HG02885 (cell line): ENCODE measurements around the gene DNLZ.

ENCODE experiments used
- ATAC-seq: cut with Tn5 transposase; IDR thresholded peaks from one replicate; pipeline ENCODE4 v1.9.1; 2021; ENCODE audit warnings: mild to moderate bottlenecking; ENCODE audit not compliant: unreplicated experiment, poor library complexity

DNLZ gene

DNA sequence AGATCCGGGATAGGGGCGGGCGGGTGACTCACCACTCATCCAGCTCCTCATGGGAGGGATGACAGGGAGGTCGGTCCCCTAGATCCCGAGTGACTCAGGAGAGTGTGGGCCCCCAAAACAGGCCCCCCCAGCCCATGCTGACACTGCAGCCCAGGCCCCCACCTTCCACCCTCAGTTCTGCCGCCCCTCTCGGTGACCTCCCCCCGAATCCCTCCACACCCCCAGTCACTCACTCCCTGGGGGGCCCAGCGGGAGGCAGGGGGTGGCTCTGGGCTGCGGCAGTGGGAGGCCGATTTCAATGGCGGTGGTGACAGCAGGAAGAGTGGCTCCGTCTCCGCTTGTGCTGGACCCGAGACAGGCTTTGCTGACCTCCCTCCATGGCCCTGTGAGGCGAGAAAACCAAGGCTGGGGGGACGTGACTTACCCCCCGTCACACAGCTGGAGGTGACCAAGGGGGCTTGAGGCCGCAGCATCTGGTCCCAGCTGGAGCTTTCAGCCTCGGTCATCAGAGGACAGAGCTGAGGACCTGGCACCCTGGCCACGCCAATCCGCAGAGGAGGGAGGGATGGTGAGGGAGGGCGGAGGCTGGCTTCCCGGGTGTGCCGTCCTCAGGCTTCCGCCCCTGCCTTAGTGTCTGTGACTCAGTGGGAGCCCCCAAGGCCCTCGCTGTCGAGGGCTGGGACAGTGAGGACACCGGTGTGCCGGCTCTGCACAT, 27.2 kb downstream of the DNLZ start:
- ATAC-seq: no peak

DNA sequence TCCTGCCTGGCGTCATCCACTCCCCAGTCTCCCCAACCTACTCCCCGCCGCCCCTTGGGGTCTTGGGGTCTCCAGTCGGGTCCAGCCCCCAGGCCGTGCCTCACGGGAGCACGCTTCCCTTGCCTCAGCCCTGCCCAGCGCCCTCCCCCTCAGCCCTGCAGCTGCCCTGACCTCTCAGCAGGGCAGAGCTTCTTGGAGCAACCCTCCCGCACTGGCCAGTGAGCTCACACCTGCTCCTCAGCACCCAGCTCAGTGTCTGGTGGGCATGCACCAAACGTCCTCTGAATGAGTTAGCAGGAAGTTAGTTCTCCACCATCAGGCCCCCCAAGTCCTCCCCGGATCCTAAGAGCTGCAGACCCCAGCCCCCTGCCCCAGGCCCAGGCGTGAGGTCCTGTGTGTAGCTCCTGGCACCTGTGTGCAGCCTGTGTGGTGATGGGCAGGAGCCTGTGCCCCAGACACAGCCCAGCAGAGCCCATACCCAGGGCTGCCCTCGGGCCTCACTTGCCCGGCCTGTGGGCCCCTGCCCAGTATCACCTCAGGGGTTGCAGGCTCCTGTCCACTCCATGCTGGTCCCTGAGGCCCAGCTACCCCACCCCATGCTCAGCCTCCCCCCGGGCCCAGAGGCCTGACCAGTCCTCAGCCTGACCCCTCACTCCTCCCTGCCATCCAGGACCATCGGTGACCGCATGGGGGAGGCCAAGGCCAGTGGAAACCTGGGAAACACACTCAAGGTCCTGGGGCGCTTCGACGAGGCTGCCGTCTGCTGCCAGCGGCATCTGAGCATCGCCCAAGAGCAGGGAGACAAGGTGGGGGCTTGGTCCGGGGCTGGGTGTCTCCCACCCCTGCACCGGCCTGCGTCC, 28.0 kb downstream of the DNLZ start:
- no peak for ATAC-seq

DNA sequence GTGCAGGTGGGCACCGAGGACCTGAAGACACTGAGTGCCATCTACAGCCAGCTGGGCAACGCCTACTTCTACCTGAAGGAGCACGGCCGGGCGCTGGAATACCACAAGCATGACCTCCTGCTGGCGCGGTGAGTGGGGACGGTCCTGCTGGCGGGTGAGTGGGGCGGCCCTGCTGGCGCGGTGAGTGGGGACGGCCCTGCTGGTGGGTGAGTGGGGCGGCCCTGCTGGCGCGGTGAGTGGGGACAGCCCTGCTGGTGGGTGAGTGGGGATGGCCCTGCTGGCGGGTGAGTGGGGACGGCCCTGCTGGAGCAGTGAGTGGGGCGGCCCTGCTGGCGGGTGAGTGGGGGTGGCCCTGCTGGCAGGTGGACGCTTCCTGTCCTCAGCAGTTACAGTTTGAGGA, 29.0 kb downstream of the DNLZ start:
- ATAC-seq: no peak

DNA sequence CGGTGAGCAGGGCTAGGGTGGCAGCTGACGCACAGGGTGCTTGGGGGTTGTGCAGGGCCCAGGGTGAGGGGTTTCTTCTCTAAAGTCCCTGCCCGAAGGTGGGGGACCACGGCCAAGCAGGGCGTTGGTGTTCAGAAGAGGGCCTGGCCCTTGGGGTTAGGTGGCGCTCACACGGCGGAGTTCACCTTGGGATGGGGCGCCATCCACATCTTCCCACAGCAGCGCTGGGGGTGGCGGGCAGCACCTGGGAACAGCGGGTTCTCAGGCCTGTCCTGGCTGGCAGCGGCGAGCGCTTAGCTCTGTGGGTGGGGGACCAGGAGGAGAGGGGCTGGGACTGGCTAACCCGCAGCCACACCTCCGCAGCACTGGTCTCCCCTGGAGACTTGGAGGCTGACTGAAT, 30.1 kb downstream of the DNLZ start:
- ATAC-seq: no peak

DNA sequence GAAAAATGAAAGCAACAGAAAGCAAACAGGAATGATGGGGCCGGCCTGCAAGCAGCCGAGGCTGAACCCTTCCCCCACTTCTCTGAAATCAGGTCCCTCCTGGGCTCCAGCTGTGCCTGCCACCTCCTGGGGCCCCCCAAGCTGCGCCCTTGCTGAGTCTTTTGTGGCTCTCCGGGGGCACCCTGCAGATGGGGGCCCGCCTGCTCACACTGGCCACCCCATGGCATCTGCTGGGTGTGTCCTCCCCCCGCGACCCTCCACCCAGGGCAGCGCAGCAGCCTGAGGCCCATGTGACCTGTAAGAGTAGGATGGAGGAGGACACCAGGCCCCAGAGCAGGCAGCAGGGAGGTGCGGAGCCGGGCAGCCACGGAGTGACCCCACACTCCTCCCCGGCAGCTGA, 30.5 kb downstream of the DNLZ start:
- no peak for ATAC-seq

DNA sequence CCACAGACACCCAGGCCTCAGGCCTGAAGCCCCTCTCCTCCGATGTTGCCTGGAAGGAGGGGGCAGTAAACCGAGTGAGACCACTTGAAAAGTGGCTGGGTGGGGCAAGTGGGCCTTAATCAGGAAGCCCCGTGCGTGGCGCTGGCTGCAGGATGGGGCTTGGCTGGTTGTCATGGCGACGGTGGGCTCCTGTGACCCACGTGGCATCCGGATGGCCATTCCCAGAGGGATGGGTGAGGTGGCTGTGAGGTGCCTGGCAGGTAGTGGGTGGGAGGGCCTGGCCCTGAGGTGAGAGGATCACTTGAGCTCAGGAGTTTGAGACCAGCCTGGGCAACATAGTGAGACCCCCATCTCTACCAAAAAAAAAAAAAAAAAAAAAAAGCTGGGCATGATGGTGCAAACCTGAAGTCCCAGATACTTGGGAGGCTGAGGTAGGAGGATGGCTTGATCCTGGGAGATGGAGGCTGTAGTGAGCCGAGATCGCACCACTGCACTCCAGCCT, 31.0 kb downstream of the DNLZ start:
- ATAC-seq: no peak

- no peak for ATAC-seq
Measured at GRCh38 chr9:136331556-136332481, 31.7 kb downstream of the DNLZ start.

GRCh38 chr9:136331030-136331429, 32.5 kb downstream of the DNLZ start:
- ATAC-seq: no peak

DNA sequence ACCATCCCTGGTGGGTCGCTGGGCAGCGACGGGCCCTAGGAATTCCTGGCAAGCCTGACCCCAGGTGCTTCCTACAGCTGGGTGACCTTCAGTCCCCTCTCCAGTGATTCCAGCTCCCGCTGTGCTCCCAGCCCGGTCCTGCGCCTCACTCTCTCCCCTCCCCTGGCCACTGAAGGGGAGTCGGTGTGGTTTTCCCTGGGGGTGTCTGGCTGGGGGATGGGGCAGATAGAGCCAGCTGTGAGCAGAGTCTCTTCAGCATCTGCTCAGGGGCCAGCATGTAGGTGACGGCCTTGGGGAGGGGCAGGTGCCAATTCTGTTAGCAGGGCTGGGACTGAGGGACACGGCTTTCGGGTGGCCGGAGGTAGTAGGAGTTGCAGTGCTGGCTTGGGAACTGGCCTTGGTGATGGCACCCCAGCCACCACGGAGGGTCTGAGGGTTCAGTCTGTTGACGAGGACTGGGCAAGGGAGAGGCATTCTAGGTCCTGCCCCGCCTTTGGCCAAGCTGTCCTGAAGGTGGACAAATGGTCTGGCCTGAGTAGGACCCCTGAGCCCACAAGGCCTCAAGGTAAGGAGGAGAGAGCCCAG, 33.0 kb downstream of the DNLZ start:
- ATAC-seq: no peak

GRCh38 chr9:136329636-136330405, 33.7 kb downstream of the DNLZ start:
- ATAC-seq: no peak

DNA sequence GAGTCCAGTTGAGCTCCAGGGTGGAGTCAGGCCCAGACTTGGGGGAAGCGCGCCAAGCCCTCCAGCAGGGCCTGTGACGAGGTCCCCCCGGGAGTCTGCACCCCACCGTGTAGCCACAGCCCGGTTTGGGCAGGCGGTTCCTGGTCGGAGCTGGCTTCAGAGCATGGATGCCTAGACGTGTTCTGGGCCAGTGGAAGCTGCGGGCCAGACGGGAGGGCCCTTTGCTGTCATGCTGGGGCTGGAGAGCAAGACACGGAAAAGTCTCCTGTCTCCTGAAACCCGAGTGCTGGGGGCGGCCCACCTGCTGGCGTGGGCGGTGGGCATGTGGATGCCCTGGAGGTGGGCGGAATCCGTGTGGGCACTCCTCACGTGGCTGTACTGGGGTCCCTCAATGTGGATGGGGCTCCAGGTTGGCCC, 34.3 kb downstream of the DNLZ start:
- no peak for ATAC-seq

DNA sequence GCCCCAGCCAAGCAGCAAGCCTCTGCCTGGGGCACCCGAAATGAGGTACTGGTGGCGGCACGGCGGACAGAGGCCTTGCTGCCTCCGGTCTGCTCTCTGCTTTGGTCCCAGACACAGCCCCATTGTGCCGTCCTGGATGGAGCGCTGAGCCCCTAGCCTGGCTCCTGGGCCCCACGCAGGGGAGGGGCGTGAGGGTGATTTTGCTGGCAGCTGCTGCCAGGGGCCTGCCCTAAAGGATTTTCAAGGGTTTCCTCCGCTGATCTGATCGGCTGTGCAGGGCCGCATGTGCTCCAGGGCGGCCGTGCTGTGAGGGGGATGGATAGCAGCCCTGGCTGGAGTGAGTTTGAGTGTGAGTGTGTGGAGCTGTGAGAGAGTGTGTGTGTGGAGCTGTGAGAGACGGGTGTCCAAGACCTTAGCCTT, 34.9 kb downstream of the DNLZ start:
- ATAC-seq: no peak

- ATAC-seq: no peak
Measured at GRCh38 chr9:136328011-136328621, 35.4 kb downstream of the DNLZ start.

GRCh38 chr9:136327304-136327974, 36.1 kb downstream of the DNLZ start, which contains the start of gene GPSM1:
Gene GPSM1 (plus strand): TSS chr9:136327539. CDS start chr9:136327696, 157 bp downstream.
- no peak for ATAC-seq

- ATAC-seq: no peak
Measured at GRCh38 chr9:136326761-136327303, 36.7 kb downstream of the DNLZ start.

DNA sequence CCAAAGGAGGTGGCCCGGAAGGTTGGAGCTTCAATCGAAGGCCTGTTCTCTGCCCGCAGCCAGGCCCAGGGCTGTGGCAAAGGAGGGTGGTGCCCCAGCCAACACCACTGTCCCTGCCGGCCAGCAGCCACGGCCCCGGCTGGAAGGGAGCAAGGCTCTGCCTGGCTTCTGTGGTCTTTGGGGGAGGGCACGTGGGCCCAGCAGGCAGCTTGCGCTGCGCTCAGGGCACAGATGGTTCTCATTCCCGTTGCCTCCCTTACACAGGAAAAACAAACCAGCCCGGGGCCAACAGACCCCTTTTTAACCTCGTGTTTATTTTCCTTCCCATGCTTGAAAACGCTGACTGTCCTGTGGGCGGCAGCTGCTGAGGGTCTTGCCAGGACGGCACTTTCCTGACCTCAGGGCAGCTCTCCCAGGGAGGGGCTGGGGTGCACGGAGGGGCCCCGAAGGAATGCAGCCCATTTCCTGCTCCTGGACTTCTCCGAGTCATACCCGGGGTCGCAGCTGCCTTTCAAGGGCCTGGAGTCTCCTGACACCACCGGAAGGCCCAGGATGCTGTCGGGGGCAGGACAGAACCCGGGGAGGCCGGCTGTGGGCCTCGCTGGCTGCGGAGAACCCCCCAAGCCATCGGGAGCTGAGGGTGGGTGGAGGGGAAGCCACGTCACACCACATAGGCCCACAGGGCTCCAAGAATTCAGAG, 37.3 kb downstream of the DNLZ start:
- ATAC-seq: no peak

DNA sequence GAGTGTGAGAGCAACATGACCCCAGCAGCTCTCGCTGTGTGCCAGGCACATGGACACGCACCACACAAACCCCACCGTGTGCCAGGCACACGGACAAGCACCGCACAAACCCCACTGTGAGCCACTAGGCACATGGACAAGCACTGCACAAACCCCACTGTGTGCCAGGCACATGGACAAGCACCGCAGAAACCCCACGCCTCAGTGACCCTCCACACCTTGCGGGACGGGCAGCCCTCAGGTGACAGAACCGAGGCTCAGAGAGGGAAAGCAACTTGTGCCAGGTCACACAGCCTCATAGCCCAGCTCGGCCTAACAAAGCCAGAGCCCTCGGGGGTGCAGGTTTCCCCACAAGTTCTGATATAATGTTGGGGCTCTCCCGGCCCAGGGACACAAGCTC, 38.2 kb downstream of the DNLZ start:
- no peak for ATAC-seq
